ENCODE results near the gene TMEM63C. TPM values are rescaled to one million over a fixed set of nuclear protein-coding genes. Genes with fewer than 3 reads are reported as not detected.

Gene TMEM63C
- total RNA-seq, 2 donors from 2014 or later = 1.1 to 1.6 TPM

- no peaks in the 10 kb centered on the region for H3K9me3 Mint-ChIP-seq
- H3K4me3 Mint-ChIP-seq = no peak overlapping the region
- Histone ChIP-seq H3K4me1 (ENCODE audit: control insufficient read depth, insufficient read depth, low read length) (peaks cover 9% of the 10 kb centered on the region), H3K36me3 (ENCODE audit: control insufficient read depth, insufficient read depth, low read length) (no peaks in the 10 kb centered on the region), H3K9ac (ENCODE audit: extremely low read depth, low read length, poor library complexity, severe bottlenecking) (no peak overlapping the region), H3K27ac (ENCODE audit: low read depth, low read length) (no peak overlapping the region), H3K27me3 (ENCODE audit: control insufficient read depth, insufficient read depth, low read length, poor library complexity, severe bottlenecking) (peaks cover 24% of the 10 kb centered on the region), H3K9me3 (ENCODE audit: control insufficient read depth, low read length) (no peaks in the 10 kb centered on the region), H3K4me3 (ENCODE audit: low read length) (no peak overlapping the region)
- no peaks in the 10 kb centered on the region for H3K36me3 Mint-ChIP-seq (ENCODE audit: low read depth)
- H3K27me3 Mint-ChIP-seq (ENCODE audit: insufficient read depth) = peaks cover 27% of the 10 kb centered on the region
- peak; percentile 97 for DNase-seq
- TF ChIP-seq, protein P1, sequence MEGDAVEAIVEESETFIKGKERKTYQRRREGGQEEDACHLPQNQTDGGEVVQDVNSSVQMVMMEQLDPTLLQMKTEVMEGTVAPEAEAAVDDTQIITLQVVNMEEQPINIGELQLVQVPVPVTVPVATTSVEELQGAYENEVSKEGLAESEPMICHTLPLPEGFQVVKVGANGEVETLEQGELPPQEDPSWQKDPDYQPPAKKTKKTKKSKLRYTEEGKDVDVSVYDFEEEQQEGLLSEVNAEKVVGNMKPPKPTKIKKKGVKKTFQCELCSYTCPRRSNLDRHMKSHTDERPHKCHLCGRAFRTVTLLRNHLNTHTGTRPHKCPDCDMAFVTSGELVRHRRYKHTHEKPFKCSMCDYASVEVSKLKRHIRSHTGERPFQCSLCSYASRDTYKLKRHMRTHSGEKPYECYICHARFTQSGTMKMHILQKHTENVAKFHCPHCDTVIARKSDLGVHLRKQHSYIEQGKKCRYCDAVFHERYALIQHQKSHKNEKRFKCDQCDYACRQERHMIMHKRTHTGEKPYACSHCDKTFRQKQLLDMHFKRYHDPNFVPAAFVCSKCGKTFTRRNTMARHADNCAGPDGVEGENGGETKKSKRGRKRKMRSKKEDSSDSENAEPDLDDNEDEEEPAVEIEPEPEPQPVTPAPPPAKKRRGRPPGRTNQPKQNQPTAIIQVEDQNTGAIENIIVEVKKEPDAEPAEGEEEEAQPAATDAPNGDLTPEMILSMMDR (conservative IDR thresholded peaks at IDR 0.05) = no peak
- peaks cover 24% of the 10 kb centered on the region for H3K4me1 Mint-ChIP-seq
- H3K27ac Mint-ChIP-seq = no peak overlapping the region
- WGBS, 2 experiments (ENCODE audit: insufficient coverage in 1 of 2, insufficient read length in 1 of 2) = 34 to 41% methylated on average over 8 to 10 of the region's 10 CpGs
Measured at GRCh38 chr14:77208291-77208978, 26.8 kb downstream of the TMEM63C start.

- no peak for DNase-seq
- H3K4me3 Mint-ChIP-seq = no peak overlapping the region
- peaks cover 20% of the 10 kb centered on the region for H3K4me1 Mint-ChIP-seq
- no peaks in the 10 kb centered on the region for H3K9me3 ChIP-seq (ENCODE audit: control insufficient read depth, low read length)
- peaks cover 5% of the 10 kb centered on the region for H3K4me1 ChIP-seq (ENCODE audit: control insufficient read depth, insufficient read depth, low read length)
- no peaks in the 10 kb centered on the region for H3K9me3 Mint-ChIP-seq
- peaks cover 29% of the 10 kb centered on the region for H3K27me3 ChIP-seq (ENCODE audit: control insufficient read depth, insufficient read depth, low read length, poor library complexity, severe bottlenecking)
- TF ChIP-seq, protein P1 (conservative IDR thresholded peaks at IDR 0.05) = no peak
- peaks cover 32% of the 10 kb centered on the region for H3K27me3 Mint-ChIP-seq (ENCODE audit: insufficient read depth)
- H3K36me3 ChIP-seq (ENCODE audit: control insufficient read depth, insufficient read depth, low read length) = no peaks in the 10 kb centered on the region
- no peaks in the 10 kb centered on the region for H3K36me3 Mint-ChIP-seq (ENCODE audit: low read depth)
- H3K27ac ChIP-seq (ENCODE audit: low read depth, low read length) = no peak overlapping the region
- no peak overlapping the region for H3K9ac ChIP-seq (ENCODE audit: extremely low read depth, low read length, poor library complexity, severe bottlenecking)
- no peak overlapping the region for H3K27ac Mint-ChIP-seq
- WGBS, 2 experiments (ENCODE audit: insufficient coverage in 1 of 2, insufficient read length in 1 of 2) = 49 to 60% methylated on average over 2 to 5 of the region's 5 CpGs
- no peak overlapping the region for H3K4me3 ChIP-seq (ENCODE audit: low read length)
Measured at GRCh38 chr14:77208979-77209318, 27.4 kb downstream of the TMEM63C start.

DNA sequence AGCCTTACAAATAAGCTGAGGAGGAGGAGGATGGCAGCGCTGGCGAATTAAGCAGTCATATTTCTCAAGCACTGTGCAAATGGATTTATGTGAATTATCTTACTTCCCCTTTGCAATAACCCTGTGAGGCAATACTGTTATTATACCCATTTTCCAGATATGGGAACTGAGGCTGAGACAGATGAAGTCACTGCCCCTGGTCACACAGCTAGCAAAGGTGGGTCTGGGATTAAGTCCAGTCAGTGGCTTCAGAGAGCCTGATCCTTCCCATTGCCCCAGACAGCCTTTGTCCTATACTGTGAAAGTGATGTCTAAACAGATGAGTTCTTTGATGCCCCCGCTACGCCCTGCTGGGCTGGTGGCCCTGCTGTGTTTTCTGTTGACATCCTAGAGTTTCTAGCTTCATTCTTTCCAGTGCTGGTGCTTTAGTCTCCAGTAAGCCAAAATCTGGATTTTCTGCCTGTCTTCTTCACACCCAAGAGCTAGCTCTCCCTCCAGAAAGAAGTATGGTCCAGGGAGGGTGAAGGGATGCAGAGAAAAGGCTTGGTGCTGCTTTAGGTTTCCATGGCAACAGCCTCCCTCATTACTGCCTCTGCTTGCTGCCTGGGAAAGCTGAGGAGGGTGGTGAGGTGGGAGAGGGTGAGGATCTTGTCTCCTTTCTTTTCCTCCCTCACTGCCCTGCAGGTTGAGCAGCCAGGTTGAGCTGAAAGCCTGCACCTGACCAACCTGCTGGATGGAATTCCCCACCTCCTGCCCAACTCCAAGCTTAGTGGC lies 30.7 kb downstream of the TMEM63C start:
- Histone ChIP-seq H3K9ac (ENCODE audit: extremely low read depth, low read length, poor library complexity, severe bottlenecking) (no peak overlapping the region), H3K4me1 (ENCODE audit: control insufficient read depth, insufficient read depth, low read length) (no peaks in the 10 kb centered on the region), H3K36me3 (ENCODE audit: control insufficient read depth, insufficient read depth, low read length) (no peaks in the 10 kb centered on the region), H3K4me3 (ENCODE audit: low read length) (no peak overlapping the region), H3K27ac (ENCODE audit: low read depth, low read length) (no peak overlapping the region), H3K9me3 (ENCODE audit: control insufficient read depth, low read length) (no peaks in the 10 kb centered on the region), H3K27me3 (ENCODE audit: control insufficient read depth, insufficient read depth, low read length, poor library complexity, severe bottlenecking) (peaks cover 39% of the 10 kb centered on the region)
- Mint-ChIP-seq H3K4me3 (no peak overlapping the region), H3K27me3 (ENCODE audit: insufficient read depth) (peaks cover 57% of the 10 kb centered on the region), H3K4me1 (peaks cover 3% of the 10 kb centered on the region), H3K36me3 (ENCODE audit: low read depth) (no peaks in the 10 kb centered on the region), H3K9me3 (no peaks in the 10 kb centered on the region), H3K27ac (no peak overlapping the region)
- TF ChIP-seq, protein P1 (conservative IDR thresholded peaks at IDR 0.05) = no peak
- no peak for DNase-seq
- WGBS, 2 experiments (ENCODE audit: insufficient coverage in 1 of 2, insufficient read length in 1 of 2) = 95 to 99% methylated on average over 2 to 4 of the region's 4 CpGs

Data from endodermal cell (in vitro differentiated cells).